C4-2B (cell line): ENCODE data around the gene WNT2.

Experiments
- H3K27ac ChIP-seq: fragments of 450-650 bp; 2 replicates; pipeline ENCODE4 v1.5.1; 2017
- CTCF ChIP-seq: fragments of 450-650 bp; conservative IDR thresholded peaks from 2 replicates; pipeline ENCODE4 v1.5.1; 2017; ENCODE audit warnings: mild to moderate bottlenecking
- ZFX ChIP-seq: fragments of 450-650 bp; IDR thresholded peaks from 2 replicates; pipeline ENCODE4 v1.6.1; 2017

Gene WNT2

GRCh38 chr7:117322741-117323304 lies at the start of gene WNT2:
Gene WNT2, minus strand, starts transcription at chr7:117323058. Its CDS starts 69 bp downstream, at chr7:117322989.
- no peak within 1 kb of the TSS for H3K27ac ChIP-seq
- TF ChIP-seq CTCF (no peak), ZFX (no peak)

DNA sequence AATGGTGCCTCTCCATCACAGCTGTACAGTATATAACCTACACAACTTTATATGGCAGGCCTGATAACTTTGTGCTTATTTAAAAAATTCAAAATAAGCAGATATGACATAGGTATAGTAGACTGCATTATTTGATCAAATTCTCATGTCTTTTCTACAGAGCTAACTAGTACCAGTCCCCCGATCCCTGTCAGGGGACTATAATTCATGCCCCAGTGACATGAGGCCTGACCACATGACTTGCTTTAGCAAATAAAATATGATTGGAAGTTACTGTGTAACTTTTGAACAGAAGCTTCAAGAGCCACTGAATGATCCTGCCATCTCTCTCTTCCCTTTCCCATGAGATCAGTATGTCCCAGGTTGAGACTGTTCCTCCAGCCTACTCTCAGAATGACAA lies 49.2 kb upstream of the WNT2 start:
- TF ChIP-seq ZFX (no peak), CTCF (no peak)
- H3K27ac ChIP-seq, result no peak overlapping the region

DNA sequence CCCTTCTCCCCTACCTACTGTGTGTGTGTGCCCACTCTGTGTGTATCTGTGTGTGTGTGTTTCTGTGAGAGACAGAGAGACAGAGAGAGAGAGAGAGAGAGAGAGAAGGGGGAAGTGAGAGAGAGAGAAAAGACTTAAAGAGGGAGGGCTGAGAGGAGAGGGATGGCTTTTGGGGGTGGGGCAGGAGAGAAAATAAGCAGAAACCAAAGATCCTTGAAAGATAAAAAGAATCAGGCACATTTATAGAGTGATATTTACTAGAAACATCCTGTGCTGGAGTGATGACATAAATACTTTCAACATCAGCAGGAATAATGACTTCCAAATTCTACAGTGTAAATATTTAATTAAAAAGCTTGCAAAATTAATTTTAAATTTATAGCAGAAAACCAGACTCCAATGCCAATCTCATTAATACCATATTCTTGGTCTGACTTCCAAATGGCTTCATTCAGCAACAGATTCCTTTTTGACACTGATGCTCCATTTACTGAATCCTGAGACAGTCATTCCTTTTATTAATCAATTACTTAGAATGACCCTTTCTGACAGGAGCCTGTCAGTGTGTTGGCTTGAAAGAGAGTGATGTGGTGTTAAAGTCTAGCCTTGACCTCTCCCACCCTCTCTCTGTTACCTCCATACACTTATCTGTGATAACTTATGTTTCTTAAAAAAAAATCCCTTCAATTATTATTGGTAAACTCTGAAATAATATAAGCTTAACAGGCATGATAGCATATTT lies 41.7 kb upstream of the WNT2 start:
- TF ChIP-seq ZFX, result no peak
- TF ChIP-seq CTCF, result no peak
- no peak overlapping the region; the same call in 1 of the 2 replicates for H3K27ac ChIP-seq

- no peak overlapping the region for H3K27ac ChIP-seq
- TF ChIP-seq ZFX (no peak), CTCF (no peak)
Measured at GRCh38 chr7:117362294-117362888, 39.5 kb upstream of the WNT2 start.

DNA sequence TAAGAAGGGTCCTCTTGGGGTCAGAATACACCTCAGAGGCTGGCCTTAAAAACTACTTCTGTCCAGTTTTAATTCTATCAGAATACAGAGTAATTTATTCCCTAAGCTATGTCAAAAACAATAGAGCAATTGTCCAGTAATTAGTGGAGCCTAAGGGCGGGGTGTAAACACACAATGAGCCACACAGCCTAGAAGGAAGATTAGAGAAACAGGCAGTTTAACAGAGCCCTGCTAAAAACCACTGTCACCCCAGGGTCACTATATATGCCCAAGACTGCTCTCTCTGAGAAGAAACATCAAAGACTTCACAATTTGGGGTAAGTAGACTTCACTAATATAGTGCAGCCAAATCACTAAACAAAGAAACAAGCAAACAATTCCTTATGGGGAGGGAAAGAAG lies 27.2 kb upstream of the WNT2 start:
- H3K27ac ChIP-seq, result no peak overlapping the region
- TF ChIP-seq ZFX, result no peak
- no peak for TF ChIP-seq CTCF

DNA sequence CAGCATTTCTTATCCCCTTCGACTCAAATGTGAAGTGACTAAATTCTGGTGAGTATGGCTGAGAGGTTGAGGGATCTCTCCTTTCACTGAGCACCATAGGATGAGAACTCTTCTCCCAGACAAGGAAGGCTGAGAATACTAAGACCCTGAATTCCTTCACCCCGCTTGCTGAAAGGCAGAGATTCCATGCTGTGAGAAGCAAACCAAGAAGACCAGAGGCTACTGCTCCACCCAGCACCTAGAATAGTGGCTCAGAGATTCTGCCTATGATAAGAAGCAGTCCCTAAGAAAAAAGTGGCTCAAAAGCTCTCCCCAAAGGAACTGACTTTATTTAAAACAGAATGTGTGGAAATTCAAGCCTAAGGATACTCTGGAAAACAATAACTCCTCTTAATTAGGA lies 26.7 kb upstream of the WNT2 start:
- H3K27ac ChIP-seq, result no peak overlapping the region
- TF ChIP-seq ZFX (no peak), CTCF (no peak)

DNA sequence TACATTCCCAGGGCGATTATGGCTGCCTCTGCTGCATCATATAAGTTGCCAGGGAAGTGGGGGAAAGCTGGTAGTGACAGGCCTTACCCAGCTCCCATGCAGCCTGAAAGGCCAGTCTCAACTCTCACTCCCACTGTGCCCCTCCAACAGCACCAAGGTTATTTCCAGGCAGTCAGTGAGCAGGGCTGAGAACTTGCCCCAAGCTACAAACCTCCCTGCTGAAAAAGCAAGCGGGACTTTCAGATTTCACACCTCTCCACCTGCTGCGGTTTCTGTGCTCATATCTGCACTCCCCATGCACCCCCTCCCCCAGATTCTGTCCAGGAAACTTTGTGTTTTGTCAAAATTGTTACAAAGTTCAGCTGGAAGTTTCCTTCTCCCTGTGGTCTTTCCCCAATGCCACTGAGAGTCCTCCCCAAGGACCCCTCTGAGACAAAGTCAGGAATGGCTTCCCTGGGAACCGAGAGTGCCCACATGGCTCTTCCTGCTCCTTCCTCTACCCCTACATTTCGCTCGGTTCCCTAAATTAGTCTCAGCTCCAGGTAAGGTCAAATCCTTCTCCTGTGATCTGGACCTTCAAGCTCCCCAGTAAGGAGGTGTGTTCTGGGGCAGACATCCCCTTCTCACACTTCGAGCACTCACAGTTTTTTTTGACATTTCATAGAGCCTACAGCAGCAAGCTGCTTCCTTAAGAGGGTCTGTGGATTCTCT lies 25.3 kb upstream of the WNT2 start:
- no peak overlapping the region for H3K27ac ChIP-seq
- TF ChIP-seq ZFX, result no peak
- TF ChIP-seq CTCF, result no peak
